ENCODE data around the gene NRG3.

NRG3 gene

DNA sequence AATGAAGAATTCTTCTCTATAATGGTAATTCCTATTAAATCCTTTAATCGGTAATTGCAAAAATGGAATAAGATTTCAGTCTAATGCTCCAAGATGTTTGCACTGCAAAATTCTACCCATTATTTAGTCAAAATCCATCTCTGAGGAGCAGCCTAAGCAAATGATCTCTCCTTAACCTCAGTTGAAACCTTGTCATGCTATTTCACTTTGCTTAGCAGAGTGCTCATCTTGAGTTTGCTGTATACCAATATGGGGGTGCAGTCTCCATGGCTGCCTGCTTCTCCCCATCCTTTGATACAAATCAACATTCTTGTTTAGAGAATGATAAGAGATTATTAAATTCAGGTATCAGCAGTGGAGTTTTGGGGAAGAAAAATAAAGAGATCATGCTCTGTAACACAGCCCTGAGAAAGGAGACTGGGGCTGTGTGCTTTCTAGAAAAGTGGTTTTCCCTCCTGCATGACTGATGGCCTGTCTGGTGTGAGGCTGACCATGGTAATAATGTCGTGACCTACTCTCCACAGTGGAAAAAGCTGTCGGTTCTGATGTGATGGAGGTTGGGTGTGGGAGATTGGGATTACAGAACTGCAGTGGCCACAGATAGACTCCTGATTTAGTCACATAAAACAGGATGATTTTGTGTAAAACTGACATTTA is 982.1 kb downstream of the NRG3 start:
- H3K27me3 ChIP-seq (ENCODE audit: control insufficient read depth, insufficient read depth, low read length): no peaks in the 10 kb centered on the region
- no peak overlapping the region for H3K4me3 ChIP-seq (ENCODE audit: low read length)
- no peaks in the 10 kb centered on the region for H3K4me1 ChIP-seq (ENCODE audit: control insufficient read depth, low read depth, low read length)
- H3K9me3 ChIP-seq (ENCODE audit: control insufficient read depth, low read depth, low read length): no peaks in the 10 kb centered on the region
- H3K9ac ChIP-seq (ENCODE audit: low read length): no peak overlapping the region
- no peaks in the 10 kb centered on the region for H3K36me3 ChIP-seq (ENCODE audit: control insufficient read depth, low read depth, low read length)
- H3K27ac ChIP-seq (ENCODE audit: low read length): no peak overlapping the region

- Histone ChIP-seq H3K4me3 (ENCODE audit: low read length) (no peak overlapping the region), H3K36me3 (ENCODE audit: control insufficient read depth, low read depth, low read length) (no peaks in the 10 kb centered on the region), H3K9me3 (ENCODE audit: control insufficient read depth, low read depth, low read length) (no peaks in the 10 kb centered on the region), H3K4me1 (ENCODE audit: control insufficient read depth, low read depth, low read length) (no peaks in the 10 kb centered on the region), H3K27ac (ENCODE audit: low read length) (no peak overlapping the region), H3K9ac (ENCODE audit: low read length) (no peak overlapping the region), H3K27me3 (ENCODE audit: control insufficient read depth, insufficient read depth, low read length) (no peaks in the 10 kb centered on the region)
These were observed 986.9 kb downstream of the NRG3 start for GRCh38 chr10:82861889-82862288.

GRCh38 chr10:82865366-82865765 is 990.4 kb downstream of the NRG3 start:
- H3K36me3 ChIP-seq (ENCODE audit: control insufficient read depth, low read depth, low read length): no peaks in the 10 kb centered on the region
- no peak overlapping the region for H3K4me3 ChIP-seq (ENCODE audit: low read length)
- no peak overlapping the region for H3K27ac ChIP-seq (ENCODE audit: low read length)
- H3K9ac ChIP-seq (ENCODE audit: low read length): no peak overlapping the region
- H3K9me3 ChIP-seq (ENCODE audit: control insufficient read depth, low read depth, low read length): no peaks in the 10 kb centered on the region
- H3K27me3 ChIP-seq (ENCODE audit: control insufficient read depth, insufficient read depth, low read length): no peaks in the 10 kb centered on the region
- H3K4me1 ChIP-seq (ENCODE audit: control insufficient read depth, low read depth, low read length): no peaks in the 10 kb centered on the region

DNA sequence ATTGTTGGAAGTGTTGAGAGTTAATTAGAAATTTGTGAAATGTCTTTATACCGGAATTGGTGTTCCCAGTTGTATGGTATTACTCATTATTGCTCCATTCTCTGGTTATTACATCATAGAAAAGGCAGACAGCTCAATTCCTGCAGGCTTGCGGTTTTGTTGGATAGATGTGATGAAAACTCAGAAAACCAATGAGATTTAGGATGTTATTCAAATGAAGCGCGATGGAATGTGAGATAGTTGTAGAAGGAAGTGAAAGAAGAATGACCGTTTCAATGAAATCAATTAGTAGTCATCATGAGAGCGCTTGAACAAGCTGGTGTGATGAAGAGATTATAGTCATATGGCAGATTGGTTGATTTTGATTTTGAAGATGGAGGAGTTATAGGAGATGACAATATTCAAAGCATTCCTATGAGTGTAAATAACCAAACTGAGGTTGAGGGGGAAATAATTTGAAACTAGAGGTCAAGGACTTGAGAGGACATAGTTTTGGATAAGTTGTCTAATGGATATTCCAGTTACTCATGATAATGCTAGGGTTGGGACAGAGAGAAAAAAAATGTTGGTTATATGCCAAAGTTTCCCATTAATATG is 991.5 kb downstream of the NRG3 start:
- H3K27me3 ChIP-seq (ENCODE audit: control insufficient read depth, insufficient read depth, low read length): no peaks in the 10 kb centered on the region
- H3K36me3 ChIP-seq (ENCODE audit: control insufficient read depth, low read depth, low read length): no peaks in the 10 kb centered on the region
- no peaks in the 10 kb centered on the region for H3K9me3 ChIP-seq (ENCODE audit: control insufficient read depth, low read depth, low read length)
- no peak overlapping the region for H3K4me3 ChIP-seq (ENCODE audit: low read length)
- H3K27ac ChIP-seq (ENCODE audit: low read length): no peak overlapping the region
- no peak overlapping the region for H3K9ac ChIP-seq (ENCODE audit: low read length)
- H3K4me1 ChIP-seq (ENCODE audit: control insufficient read depth, low read depth, low read length): no peaks in the 10 kb centered on the region

- Histone ChIP-seq H3K27me3 (ENCODE audit: control insufficient read depth, insufficient read depth, low read length) (no peaks in the 10 kb centered on the region), H3K9ac (ENCODE audit: low read length) (no peak overlapping the region), H3K36me3 (ENCODE audit: control insufficient read depth, low read depth, low read length) (no peaks in the 10 kb centered on the region), H3K4me3 (ENCODE audit: low read length) (no peak overlapping the region), H3K4me1 (ENCODE audit: control insufficient read depth, low read depth, low read length) (no peaks in the 10 kb centered on the region), H3K9me3 (ENCODE audit: control insufficient read depth, low read depth, low read length) (no peaks in the 10 kb centered on the region), H3K27ac (ENCODE audit: low read length) (no peak overlapping the region)
These were observed 992.1 kb downstream of the NRG3 start for GRCh38 chr10:82867056-82867455.

DNA sequence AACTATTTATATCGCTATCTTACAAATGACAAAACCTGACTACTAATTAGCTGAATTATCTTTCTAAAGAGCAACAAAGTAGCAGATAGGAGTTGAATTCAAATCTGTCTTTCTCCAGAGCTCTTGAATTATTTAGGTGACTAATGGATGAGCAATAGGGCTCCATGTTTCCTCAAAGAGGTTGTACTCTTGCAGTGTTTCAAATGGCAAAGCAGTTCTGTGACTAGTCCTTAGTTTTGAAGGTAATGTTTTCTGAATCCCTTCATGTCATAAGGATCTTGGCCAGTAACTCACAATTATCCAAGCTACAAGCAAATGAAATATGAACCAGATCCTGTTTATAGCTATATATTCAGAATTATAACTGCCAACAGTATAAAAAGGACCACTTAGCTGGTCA is 999.7 kb downstream of the NRG3 start:
- Histone ChIP-seq H3K4me1 (ENCODE audit: control insufficient read depth, low read depth, low read length) (no peaks in the 10 kb centered on the region), H3K9me3 (ENCODE audit: control insufficient read depth, low read depth, low read length) (no peaks in the 10 kb centered on the region), H3K9ac (ENCODE audit: low read length) (no peak overlapping the region), H3K4me3 (ENCODE audit: low read length) (no peak overlapping the region), H3K27ac (ENCODE audit: low read length) (no peak overlapping the region), H3K27me3 (ENCODE audit: control insufficient read depth, insufficient read depth, low read length) (no peaks in the 10 kb centered on the region), H3K36me3 (ENCODE audit: control insufficient read depth, low read depth, low read length) (no peaks in the 10 kb centered on the region)

GRCh38 chr10:82880776-82881290 is 1005.8 kb downstream of the NRG3 start:
- Histone ChIP-seq H3K27me3 (ENCODE audit: control insufficient read depth, insufficient read depth, low read length) (no peaks in the 10 kb centered on the region), H3K27ac (ENCODE audit: low read length) (no peak overlapping the region), H3K36me3 (ENCODE audit: control insufficient read depth, low read depth, low read length) (no peaks in the 10 kb centered on the region), H3K4me1 (ENCODE audit: control insufficient read depth, low read depth, low read length) (no peaks in the 10 kb centered on the region), H3K4me3 (ENCODE audit: low read length) (no peak overlapping the region), H3K9me3 (ENCODE audit: control insufficient read depth, low read depth, low read length) (no peaks in the 10 kb centered on the region), H3K9ac (ENCODE audit: low read length) (no peak overlapping the region)

GRCh38 chr10:82882722-82883121 is 1007.7 kb downstream of the NRG3 start:
- Histone ChIP-seq H3K27ac (ENCODE audit: low read length) (no peak overlapping the region), H3K9ac (ENCODE audit: low read length) (no peak overlapping the region), H3K36me3 (ENCODE audit: control insufficient read depth, low read depth, low read length) (no peaks in the 10 kb centered on the region), H3K4me1 (ENCODE audit: control insufficient read depth, low read depth, low read length) (no peaks in the 10 kb centered on the region), H3K27me3 (ENCODE audit: control insufficient read depth, insufficient read depth, low read length) (no peaks in the 10 kb centered on the region), H3K9me3 (ENCODE audit: control insufficient read depth, low read depth, low read length) (no peaks in the 10 kb centered on the region), H3K4me3 (ENCODE audit: low read length) (no peak overlapping the region)

DNA sequence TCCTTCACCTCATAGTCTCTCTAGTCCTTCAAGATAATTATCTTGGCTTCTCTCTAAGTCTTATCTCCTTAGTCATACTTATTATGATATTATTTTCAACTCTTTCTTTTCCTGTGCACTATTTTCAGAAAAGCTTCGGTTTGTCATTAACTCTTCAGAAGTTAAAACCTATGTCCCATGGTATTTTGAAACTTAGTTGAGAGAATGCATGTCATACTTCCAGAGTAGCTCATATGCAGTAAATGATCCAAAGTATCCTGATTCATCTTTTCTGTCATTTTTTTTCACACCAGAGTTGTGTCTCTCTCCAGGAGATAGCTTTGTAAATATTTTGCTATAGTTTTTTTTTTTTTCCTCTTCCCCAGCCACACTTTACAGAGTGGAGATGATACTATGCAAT is 1008.6 kb downstream of the NRG3 start:
- Histone ChIP-seq H3K9ac (ENCODE audit: low read length) (no peak overlapping the region), H3K36me3 (ENCODE audit: control insufficient read depth, low read depth, low read length) (no peaks in the 10 kb centered on the region), H3K9me3 (ENCODE audit: control insufficient read depth, low read depth, low read length) (no peaks in the 10 kb centered on the region), H3K27me3 (ENCODE audit: control insufficient read depth, insufficient read depth, low read length) (no peaks in the 10 kb centered on the region), H3K4me3 (ENCODE audit: low read length) (no peak overlapping the region), H3K4me1 (ENCODE audit: control insufficient read depth, low read depth, low read length) (no peaks in the 10 kb centered on the region), H3K27ac (ENCODE audit: low read length) (no peak overlapping the region)

- Histone ChIP-seq H3K4me3 (ENCODE audit: low read length) (no peak overlapping the region), H3K4me1 (ENCODE audit: control insufficient read depth, low read depth, low read length) (peaks cover 3% of the 10 kb centered on the region), H3K9me3 (ENCODE audit: control insufficient read depth, low read depth, low read length) (no peaks in the 10 kb centered on the region), H3K9ac (ENCODE audit: low read length) (no peak overlapping the region), H3K27ac (ENCODE audit: low read length) (no peak overlapping the region), H3K27me3 (ENCODE audit: control insufficient read depth, insufficient read depth, low read length) (no peaks in the 10 kb centered on the region), H3K36me3 (ENCODE audit: control insufficient read depth, low read depth, low read length) (no peaks in the 10 kb centered on the region)
These were observed 1012.5 kb downstream of the NRG3 start for GRCh38 chr10:82887488-82887887.

DNA sequence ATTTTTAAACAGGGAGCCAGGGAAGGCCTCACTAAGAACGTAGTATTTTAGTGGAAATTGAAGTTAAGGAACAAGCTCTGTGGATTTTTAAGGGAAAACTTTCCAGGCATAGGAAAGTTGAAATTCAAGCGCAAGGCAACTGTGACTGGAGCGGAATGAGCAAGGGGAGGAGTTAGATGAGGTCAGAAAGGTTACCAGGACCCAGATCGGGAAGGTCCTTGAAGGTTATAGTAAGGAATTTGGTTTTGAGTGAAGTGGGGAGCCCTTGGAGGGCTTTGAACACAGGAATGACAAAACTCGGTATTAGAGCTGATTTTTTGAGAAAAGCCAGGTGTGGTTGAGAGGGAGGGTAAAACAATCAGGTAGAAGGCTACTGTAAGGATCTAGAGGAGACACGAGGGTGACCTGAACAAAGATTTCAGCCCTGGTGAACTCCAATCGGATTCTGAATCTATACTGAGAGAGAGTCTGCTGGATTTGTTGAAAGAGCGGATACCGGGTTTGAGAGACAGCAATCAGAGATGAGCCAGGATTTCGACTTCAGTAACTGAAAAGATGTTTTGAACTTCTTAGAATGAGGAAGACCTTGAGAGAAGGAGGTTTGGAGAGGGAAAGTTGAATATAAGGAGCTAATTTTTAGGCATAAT is 1013.9 kb downstream of the NRG3 start:
- H3K9ac ChIP-seq (ENCODE audit: low read length): peak overlapping the region; percentile 32
- peaks cover 3% of the 10 kb centered on the region for H3K4me1 ChIP-seq (ENCODE audit: control insufficient read depth, low read depth, low read length)
- peak overlapping the region; percentile 11 for H3K27ac ChIP-seq (ENCODE audit: low read length)
- peak overlapping the region; percentile 8 for H3K4me3 ChIP-seq (ENCODE audit: low read length)
- H3K27me3 ChIP-seq (ENCODE audit: control insufficient read depth, insufficient read depth, low read length): no peaks in the 10 kb centered on the region
- no peaks in the 10 kb centered on the region for H3K9me3 ChIP-seq (ENCODE audit: control insufficient read depth, low read depth, low read length)
- no peaks in the 10 kb centered on the region for H3K36me3 ChIP-seq (ENCODE audit: control insufficient read depth, low read depth, low read length)

GRCh38 chr10:82889728-82890127 is 1014.7 kb downstream of the NRG3 start:
- Histone ChIP-seq H3K9me3 (ENCODE audit: control insufficient read depth, low read depth, low read length) (no peaks in the 10 kb centered on the region), H3K4me3 (ENCODE audit: low read length) (no peak overlapping the region), H3K9ac (ENCODE audit: low read length) (no peak overlapping the region), H3K4me1 (ENCODE audit: control insufficient read depth, low read depth, low read length) (peaks cover 3% of the 10 kb centered on the region), H3K27me3 (ENCODE audit: control insufficient read depth, insufficient read depth, low read length) (no peaks in the 10 kb centered on the region), H3K27ac (ENCODE audit: low read length) (no peak overlapping the region), H3K36me3 (ENCODE audit: control insufficient read depth, low read depth, low read length) (no peaks in the 10 kb centered on the region)

Measured in iPS-18a (cell line).